ENCODE measurements around the gene PEA15.

Gene PEA15

GRCh38 chr1:160251687-160252526, 46.7 kb downstream of the PEA15 start (continued):
- TF ChIP-seq ZBTB44 (tag by site-specific recombination; IDR thresholded peaks at IDR 0.05): no peak
- TF ChIP-seq ZNF398 (tag by site-specific recombination; IDR thresholded peaks at IDR 0.05): no peak
- TF ChIP-seq ZNF362 (tag by site-specific recombination; IDR thresholded peaks at IDR 0.05): no peak

GRCh38 chr1:160255781-160256300, 50.7 kb downstream of the PEA15 start:
- POLR2A ChIA-PET: no interaction called here
- Histone ChIP-seq H3K4me3 (ENCODE audit: low read depth, low read length) (no peak overlapping the region), H3K27ac (ENCODE audit: extremely low read depth, low read depth, low read length) (no peak overlapping the region), H3K36me3 (ENCODE audit: control insufficient read depth in 2 of 2, insufficient read depth in 1 of 2, low read length in 2 of 2) (peaks cover 12 to 17% of the 10 kb centered on the region in 2 experiments), H3K4me1 (ENCODE audit: control insufficient read depth, insufficient read depth, low read length) (peaks cover 34% of the 10 kb centered on the region), H3K9me3 (ENCODE audit: control insufficient read depth, insufficient read depth, low read depth, low read length) (no peaks in the 10 kb centered on the region)
- TF ChIP-seq ZNF670 (tag by site-specific recombination; IDR thresholded peaks at IDR 0.05; ENCODE audit: low read depth): no peak
- peak; percentile 80; the same call in 1 of the 2 replicates for TF ChIP-seq ZNF362 (tag by site-specific recombination; IDR thresholded peaks at IDR 0.05)
- CTCF ChIA-PET: interaction anchor here (0.6 to 1.3 kb wide), 4 partner anchors 37 to 170 kb away, joined by 3 to 7 read pairs (median 4); no protein-coding TSS in a partner anchor

- H3K9me3 ChIP-seq (ENCODE audit: control insufficient read depth, insufficient read depth, low read depth, low read length): no peaks in the 10 kb centered on the region
- ChIA-PET POLR2A (interaction anchor here (0.9 to 1.1 kb wide), 2 partner anchors 28 to 35 kb away, joined by 3 read pairs; partner anchors contain the start of gene PEX19), CTCF (interaction anchor here (0.7 to 5.4 kb wide), 7 partner anchors 35 to 172 kb away, joined by 3 to 35 read pairs (median 4); no protein-coding TSS in a partner anchor)
- peaks cover 9 to 10% of the 10 kb centered on the region in 2 experiments for H3K36me3 ChIP-seq (ENCODE audit: control insufficient read depth in 2 of 2, insufficient read depth in 1 of 2, low read length in 2 of 2)
- H3K27ac ChIP-seq (ENCODE audit: extremely low read depth, low read depth, low read length): no peak overlapping the region
- H3K4me3 ChIP-seq (ENCODE audit: low read depth, low read length): no peak overlapping the region
- peaks cover 34% of the 10 kb centered on the region for H3K4me1 ChIP-seq (ENCODE audit: control insufficient read depth, insufficient read depth, low read length)
- TF ChIP-seq ZNF362 (tag by site-specific recombination; IDR thresholded peaks at IDR 0.05): no peak
- no peak for TF ChIP-seq ZSCAN16 (tag by site-specific recombination; IDR thresholded peaks at IDR 0.05)
- no peak for TF ChIP-seq ZNF473 (tag by site-specific recombination; IDR thresholded peaks at IDR 0.05)
- no peak for TF ChIP-seq ZNF580 (tag by site-specific recombination; IDR thresholded peaks at IDR 0.05)
- no peak for TF ChIP-seq ZNF19 (tag by site-specific recombination; IDR thresholded peaks at IDR 0.05; ENCODE audit: low read depth)
- TF ChIP-seq GFI1B (tag by site-specific recombination; IDR thresholded peaks at IDR 0.05): no peak
- no peak for TF ChIP-seq HOXA7 (CRISPR knock-in tag; IDR thresholded peaks at IDR 0.05; ENCODE audit: borderline replicate concordance)
- no peak for TF ChIP-seq ZNF707 (tag by site-specific recombination; IDR thresholded peaks at IDR 0.05)
- no peak for TF ChIP-seq ZNF10 (tag by site-specific recombination; IDR thresholded peaks at IDR 0.05)
- TF ChIP-seq ZNF658 (tag by site-specific recombination; IDR thresholded peaks at IDR 0.05): no peak
- no peak for TF ChIP-seq ZFP41 (tag by site-specific recombination; IDR thresholded peaks at IDR 0.05; ENCODE audit: borderline replicate concordance)
- TF ChIP-seq ZNF510 (tag by site-specific recombination; IDR thresholded peaks at IDR 0.05; ENCODE audit: insufficient replicate concordance): no peak
- no peak for TF ChIP-seq KLF10 (tag by site-specific recombination; IDR thresholded peaks at IDR 0.05)
- no peak for TF ChIP-seq MZF1 (tag by site-specific recombination; IDR thresholded peaks at IDR 0.05; ENCODE audit: borderline replicate concordance)
- no peak for TF ChIP-seq ZNF514 (tag by site-specific recombination; IDR thresholded peaks at IDR 0.05)
- TF ChIP-seq ZNF157 (tag by site-specific recombination; IDR thresholded peaks at IDR 0.05): no peak
- no peak for TF ChIP-seq ZNF23 (tag by site-specific recombination; IDR thresholded peaks at IDR 0.05; ENCODE audit: borderline replicate concordance)
- TF ChIP-seq ZNF621 (tag by site-specific recombination; IDR thresholded peaks at IDR 0.05): no peak
These were observed 51.3 kb downstream of the PEA15 start for GRCh38 chr1:160256396-160257046.
